ENCODE measurements around the gene TMEM132D. TPM values are rescaled to one million over a fixed set of nuclear protein-coding genes. Genes with fewer than 3 reads are reported as not detected.

TMEM132D gene
- total and polyA plus RNA-seq, 3 donors from 2014 or later, result 0.44 to 0.50 (median 0.47) TPM

GRCh38 chr12:129393357-129393937 lies 510.4 kb downstream of the TMEM132D start:
- 68 to 71% methylated on average over 5 of the region's 5 CpGs for WGBS, 2 donors
- TF ChIP-seq POLR2A (IDR thresholded peaks at IDR 0.05) (no peak), CTCF (IDR thresholded peaks at IDR 0.05) (no peak)
- no peaks in the 10 kb centered on the region for H3K9me3 ChIP-seq
- H3K36me3 ChIP-seq (ENCODE audit: low read depth, missing control alignments), result no peaks in the 10 kb centered on the region
- intact Hi-C loops (cut with DNase I; ENCODE audit: low total_unique reads), result no loop called here
- no peaks in the 10 kb centered on the region for H3K4me1 ChIP-seq
- H3K27ac ChIP-seq, result no peak overlapping the region
- H3K4me3 ChIP-seq, result no peak overlapping the region
- no peaks in the 10 kb centered on the region for H3K27me3 ChIP-seq
- DNase-seq, result no peak

- Histone ChIP-seq H3K27me3 (no peaks in the 10 kb centered on the region), H3K4me1 (no peaks in the 10 kb centered on the region), H3K9me3 (no peaks in the 10 kb centered on the region), H3K36me3 (ENCODE audit: low read depth, missing control alignments) (no peaks in the 10 kb centered on the region), H3K4me3 (no peak overlapping the region), H3K27ac (no peak overlapping the region)
- intact Hi-C loops (cut with DNase I; ENCODE audit: low total_unique reads), result no loop called here
- 82 to 100% methylated on average over 1 of the region's 1 CpG for WGBS, 2 donors
- DNase-seq, result no peak
- no peak for TF ChIP-seq POLR2A (IDR thresholded peaks at IDR 0.05)
- no peak for TF ChIP-seq CTCF (IDR thresholded peaks at IDR 0.05)
These were observed 518.2 kb downstream of the TMEM132D start for GRCh38 chr12:129385637-129385990.

- no peak for DNase-seq
- TF ChIP-seq POLR2A (IDR thresholded peaks at IDR 0.05) (no peak), CTCF (IDR thresholded peaks at IDR 0.05) (no peak)
- H3K27ac ChIP-seq, result no peak overlapping the region
- no peak overlapping the region for H3K4me3 ChIP-seq
- intact Hi-C loops (cut with DNase I; ENCODE audit: low total_unique reads), result no loop called here
- WGBS, 2 donors, result 77 to 82% methylated on average over 9 of the region's 9 CpGs
- H3K4me1 ChIP-seq, result no peaks in the 10 kb centered on the region
- no peaks in the 10 kb centered on the region for H3K27me3 ChIP-seq
- H3K36me3 ChIP-seq (ENCODE audit: low read depth, missing control alignments), result no peaks in the 10 kb centered on the region
- no peaks in the 10 kb centered on the region for H3K9me3 ChIP-seq
These were observed 519.9 kb downstream of the TMEM132D start for GRCh38 chr12:129383956-129384355.

- H3K4me3 ChIP-seq, result no peak overlapping the region
- no peak for DNase-seq
These were observed 522.1 kb downstream of the TMEM132D start for GRCh38 chr12:129381715-129382114.

More at GRCh38 chr12:129381715-129382114, 522.1 kb downstream of the TMEM132D start:
- Histone ChIP-seq H3K9me3 (no peaks in the 10 kb centered on the region), H3K36me3 (ENCODE audit: low read depth, missing control alignments) (no peaks in the 10 kb centered on the region), H3K4me1 (no peaks in the 10 kb centered on the region), H3K27me3 (no peaks in the 10 kb centered on the region), H3K27ac (no peak overlapping the region)
- intact Hi-C loops (cut with DNase I; ENCODE audit: low total_unique reads), result no loop called here
- TF ChIP-seq POLR2A (IDR thresholded peaks at IDR 0.05) (no peak), CTCF (IDR thresholded peaks at IDR 0.05) (no peak)
- 70 to 77% methylated on average over 3 of the region's 3 CpGs for WGBS, 2 donors
